GM21528 (cell line): ENCODE data around the gene ZNF747.
"Not testable (repeated sequence)": the region's sequence is repeated elsewhere in the genome, so short reads cannot be mapped to it uniquely, and the experiment has no call there.

ENCODE experiments used
- ATAC-seq: cut with Tn5 transposase; IDR thresholded peaks from one replicate; pipeline ENCODE4 v1.9.1; 2021; ENCODE audit warnings: mild to moderate bottlenecking, moderate library complexity; ENCODE audit not compliant: unreplicated experiment, low FRiP score

ZNF747 gene

GRCh38 chr16:30535106-30535776 lies 583 bp upstream of the ZNF747 start:
- ATAC-seq = peak; percentile 18

GRCh38 chr16:30533748-30534367 lies 800 bp downstream of the ZNF747 start:
- peak; percentile 17 for ATAC-seq

- no peak for ATAC-seq
Measured at GRCh38 chr16:30533146-30533522, 1.5 kb downstream of the ZNF747 start.

- no peak for ATAC-seq
Measured at GRCh38 chr16:30532285-30533145, 2.1 kb downstream of the ZNF747 start.

- no peak for ATAC-seq
Measured at GRCh38 chr16:30530163-30531037, 4.3 kb downstream of the ZNF747 start.

GRCh38 chr16:30528799-30529457 lies 5.7 kb downstream of the ZNF747 start:
- ATAC-seq = no peak

GRCh38 chr16:30527635-30528178 lies 7.0 kb downstream of the ZNF747 start:
- ATAC-seq = no peak

GRCh38 chr16:30526823-30527634 lies 7.6 kb downstream of the ZNF747 start:
- ATAC-seq = peak; percentile 74

- ATAC-seq = no peak
Measured at GRCh38 chr16:30526137-30526822, 8.4 kb downstream of the ZNF747 start, which contains the start of gene ZNF768. Gene ZNF768, minus strand, starts transcription at chr16:30526566. Its CDS starts 153 bp downstream, at chr16:30526413.

GRCh38 chr16:30525844-30526136 lies 8.9 kb downstream of the ZNF747 start:
- no peak for ATAC-seq

- no peak for ATAC-seq
Measured at GRCh38 chr16:30524575-30525568, 9.8 kb downstream of the ZNF747 start.

- ATAC-seq = no peak
Measured at GRCh38 chr16:30523768-30524574, 10.7 kb downstream of the ZNF747 start.

- not testable (repeated sequence) for ATAC-seq
Measured at GRCh38 chr16:30522702-30523463, 11.8 kb downstream of the ZNF747 start.

- no peak for ATAC-seq
Measured at GRCh38 chr16:30521873-30522641, 12.6 kb downstream of the ZNF747 start.

GRCh38 chr16:30521476-30521872 lies 13.2 kb downstream of the ZNF747 start:
- no peak for ATAC-seq
